Gastroesophageal sphincter (tissue), 3 donors: ENCODE measurements around the gene WDHD1.

Source experiments
- CTCF ChIP-seq, 4 experiments: fragments of 200-600 bp in 2 of 4; fragments of 450-650 bp in 2 of 4; sonication (generic) in 1 of 4; IDR thresholded peaks; one replicate each; pipeline ENCODE4 v1.5.1; 2017 to 2019; ENCODE audit warnings: antibody characterized with exemption in 4 of 4, mild to moderate bottlenecking in 2 of 4, moderate library complexity in 2 of 4
- EP300 ChIP-seq: sonication (generic); formaldehyde crosslinking; IDR thresholded peaks from one replicate; pipeline ENCODE4 v1.6.1; 2017; ENCODE audit warnings: antibody characterized with exemption, mild to moderate bottlenecking
- POLR2A ChIP-seq, 2 donors: fragments of 450-650 bp; IDR thresholded peaks; one replicate each; pipeline ENCODE4 v1.6.1; 2017; ENCODE audit warnings: antibody characterized with exemption in 2 of 2, mild to moderate bottlenecking in 2 of 2, moderate library complexity in 1 of 2
- POLR2AphosphoS5 ChIP-seq: sonication (generic); formaldehyde crosslinking; IDR thresholded peaks from one replicate; pipeline ENCODE4 v1.6.1; 2017; ENCODE audit warnings: antibody characterized with exemption

GRCh38 chr14:55073856-55074255, 47.0 kb upstream of the WDHD1 start:
- TF ChIP-seq CTCF (IDR thresholded peaks at IDR 0.05) (no peak), POLR2A (IDR thresholded peaks at IDR 0.05) (no peak), EP300 (no peak), POLR2AphosphoS5 (no peak)
